ENCODE results near the gene PRKAR1A.
"Not testable (repeated sequence)": the region's sequence is repeated elsewhere in the genome, so short reads cannot be mapped to it uniquely, and the experiment has no call there.

PRKAR1A gene

DNA sequence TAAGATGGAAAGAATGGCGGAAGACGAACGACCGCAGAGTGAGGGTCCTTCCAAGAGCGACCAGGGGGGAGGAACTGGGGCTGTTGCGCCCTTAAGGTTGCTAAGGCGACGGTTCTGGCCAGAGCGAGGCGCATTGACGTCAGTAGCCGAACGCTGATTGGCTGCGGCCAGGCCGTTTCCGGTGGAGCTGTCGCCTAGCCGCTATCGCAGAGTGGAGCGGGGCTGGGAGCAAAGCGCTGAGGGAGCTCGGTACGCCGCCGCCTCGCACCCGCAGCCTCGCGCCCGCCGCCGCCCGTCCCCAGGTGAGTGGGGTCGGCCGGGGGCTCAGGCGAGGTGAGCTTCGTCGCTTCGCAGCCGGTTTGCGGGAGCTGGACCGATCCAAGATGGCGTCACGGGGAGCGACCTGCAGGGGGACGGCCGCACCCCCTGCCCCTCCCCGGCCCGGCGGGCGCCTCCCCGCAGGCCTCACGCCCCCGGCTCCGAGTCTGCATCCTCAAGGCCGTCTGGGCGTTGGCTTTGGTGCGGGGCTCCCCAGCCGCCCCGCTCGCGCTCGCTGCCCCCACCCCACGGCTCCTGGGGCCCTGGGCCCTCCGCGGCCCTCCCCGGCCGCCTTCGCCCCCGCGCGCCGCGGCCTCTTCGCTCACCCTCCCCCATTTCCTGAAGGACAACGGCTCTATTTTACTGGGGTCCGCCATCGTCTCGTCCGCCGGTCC lies at the start of gene PRKAR1A:
TSS of gene PRKAR1A (plus strand) at position 184 of the 713 bp plus-strand sequence. CDS start 2,970 bp downstream, outside the sequence.
- peak; percentile 85 to 89 for DNase-seq

DNA sequence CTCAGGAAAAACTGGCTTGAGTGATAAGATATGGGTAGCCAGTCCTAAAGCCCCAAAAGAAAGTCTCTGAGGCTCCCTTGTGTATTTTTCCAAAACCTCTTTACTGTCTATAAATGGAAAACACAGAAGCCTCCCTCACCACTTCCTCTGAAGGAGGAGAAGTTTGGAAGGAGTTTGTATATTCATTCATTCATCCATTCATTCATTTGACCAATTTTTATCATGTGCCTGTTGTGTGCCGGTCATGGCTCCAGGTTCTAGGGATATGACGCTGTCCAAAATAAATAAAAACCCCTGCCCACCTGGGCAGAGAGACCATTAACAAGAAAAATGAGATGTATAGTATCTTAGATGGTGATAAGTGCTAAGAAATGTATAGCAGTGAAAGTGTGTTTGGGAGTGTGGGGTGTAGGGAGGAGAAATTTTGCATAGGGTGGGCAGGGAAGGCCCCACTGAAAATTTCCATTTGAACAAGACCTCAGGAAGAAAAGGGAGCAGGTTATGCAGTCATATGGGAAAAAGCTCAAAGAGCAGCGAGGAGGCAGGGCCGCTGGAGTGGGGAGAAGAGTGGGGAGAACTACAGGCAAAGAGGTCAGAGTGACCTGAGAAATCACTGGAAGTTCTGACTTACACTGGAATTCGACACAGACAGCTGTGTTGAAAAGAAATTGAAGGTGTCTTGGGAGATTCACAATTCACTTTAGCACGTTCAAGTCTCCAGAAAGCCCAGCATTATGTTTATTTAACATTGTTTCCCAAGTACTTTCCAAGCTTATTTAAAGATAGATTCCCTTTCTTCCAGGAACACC lies 48.8 kb upstream of the PRKAR1A start:
- no peak for DNase-seq

GRCh38 chr17:68468334-68468733 lies 43.9 kb upstream of the PRKAR1A start:
- DNase-seq = no peak

DNA sequence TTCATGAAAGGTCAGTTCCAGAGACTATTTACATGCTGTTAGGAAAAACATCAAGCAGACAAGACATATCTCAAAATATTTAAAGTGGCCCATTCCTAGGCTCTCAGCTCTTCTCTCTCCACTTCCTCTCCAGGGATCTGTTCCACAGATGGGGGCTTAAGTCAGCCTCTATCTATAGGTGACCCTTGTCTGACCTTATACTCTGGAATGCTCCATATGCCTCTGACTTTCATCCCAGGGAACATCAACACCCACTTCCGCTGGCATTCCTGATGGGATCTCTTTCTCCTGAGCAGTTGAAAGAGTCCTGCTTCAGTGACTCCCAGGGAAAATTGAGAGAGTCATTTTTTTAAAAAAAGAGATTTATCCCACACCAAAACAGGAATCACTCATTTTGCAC lies 43.4 kb upstream of the PRKAR1A start:
- no peak for DNase-seq

- no peak for DNase-seq
These were observed 41.3 kb upstream of the PRKAR1A start for GRCh38 chr17:68470961-68471360.

- no peak for DNase-seq
These were observed 31.3 kb upstream of the PRKAR1A start for GRCh38 chr17:68480885-68481284.

DNA sequence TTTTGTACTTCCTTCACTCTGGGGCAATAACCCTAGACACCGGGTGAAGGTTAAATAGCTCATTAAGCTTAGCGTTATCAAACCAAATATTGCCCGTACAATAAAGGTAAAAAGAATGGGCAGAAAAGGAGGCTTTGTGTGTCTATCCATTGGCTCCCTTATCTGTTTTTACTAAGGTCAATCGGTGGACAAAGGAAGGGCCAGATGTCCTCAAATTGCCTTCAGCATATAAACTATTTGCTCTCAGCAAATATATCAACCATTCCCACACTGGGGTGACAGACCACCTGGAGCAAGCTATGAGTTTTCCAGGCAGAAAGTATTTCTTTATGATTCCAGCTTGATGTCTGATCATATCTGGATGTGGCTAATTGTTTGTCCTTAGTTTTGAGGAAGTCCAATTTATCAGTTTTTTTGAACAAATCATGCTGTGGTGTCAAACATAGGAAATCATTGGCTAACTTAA lies 29.6 kb upstream of the PRKAR1A start:
- DNase-seq = no peak

DNA sequence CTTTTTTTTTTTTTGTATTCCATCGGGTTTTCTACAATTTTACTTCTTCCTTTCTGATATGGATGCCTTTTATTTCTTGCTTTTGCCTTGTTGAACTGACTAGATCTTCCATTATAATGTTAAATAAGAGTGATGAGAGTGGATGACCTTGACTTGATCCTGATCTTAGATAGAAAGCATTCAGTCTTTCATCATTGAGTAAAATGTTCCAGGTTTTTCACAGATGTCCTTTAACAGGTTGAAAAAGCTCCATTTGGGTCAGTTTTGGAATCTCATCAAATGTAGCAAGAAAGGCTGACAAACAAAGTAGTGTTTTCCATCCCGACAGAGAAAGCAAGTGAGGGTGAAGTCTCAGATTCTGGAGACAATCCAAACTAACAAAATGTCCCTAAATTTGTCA lies 27.8 kb upstream of the PRKAR1A start:
- no peak for DNase-seq

DNA sequence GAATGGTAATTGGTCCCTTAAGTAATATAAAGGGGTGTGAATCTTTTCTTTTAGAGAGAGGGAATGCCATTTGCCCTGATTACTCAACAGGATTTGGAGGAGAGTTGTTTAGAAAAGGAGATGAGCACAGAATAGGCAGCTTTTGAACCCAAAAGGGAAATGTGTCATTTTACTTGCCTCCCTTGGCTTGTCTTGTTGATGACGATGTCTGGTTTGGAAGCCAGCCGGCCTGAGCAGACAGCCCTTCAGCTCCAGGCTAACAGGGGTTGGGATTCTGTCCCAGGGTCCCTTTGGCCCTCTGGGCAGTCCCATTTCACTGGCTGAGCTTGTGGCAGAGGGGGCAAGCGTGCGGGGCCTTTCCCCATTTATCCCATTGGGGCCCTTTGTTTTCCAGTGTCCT lies 22.3 kb upstream of the PRKAR1A start:
- DNase-seq = no peak

DNA sequence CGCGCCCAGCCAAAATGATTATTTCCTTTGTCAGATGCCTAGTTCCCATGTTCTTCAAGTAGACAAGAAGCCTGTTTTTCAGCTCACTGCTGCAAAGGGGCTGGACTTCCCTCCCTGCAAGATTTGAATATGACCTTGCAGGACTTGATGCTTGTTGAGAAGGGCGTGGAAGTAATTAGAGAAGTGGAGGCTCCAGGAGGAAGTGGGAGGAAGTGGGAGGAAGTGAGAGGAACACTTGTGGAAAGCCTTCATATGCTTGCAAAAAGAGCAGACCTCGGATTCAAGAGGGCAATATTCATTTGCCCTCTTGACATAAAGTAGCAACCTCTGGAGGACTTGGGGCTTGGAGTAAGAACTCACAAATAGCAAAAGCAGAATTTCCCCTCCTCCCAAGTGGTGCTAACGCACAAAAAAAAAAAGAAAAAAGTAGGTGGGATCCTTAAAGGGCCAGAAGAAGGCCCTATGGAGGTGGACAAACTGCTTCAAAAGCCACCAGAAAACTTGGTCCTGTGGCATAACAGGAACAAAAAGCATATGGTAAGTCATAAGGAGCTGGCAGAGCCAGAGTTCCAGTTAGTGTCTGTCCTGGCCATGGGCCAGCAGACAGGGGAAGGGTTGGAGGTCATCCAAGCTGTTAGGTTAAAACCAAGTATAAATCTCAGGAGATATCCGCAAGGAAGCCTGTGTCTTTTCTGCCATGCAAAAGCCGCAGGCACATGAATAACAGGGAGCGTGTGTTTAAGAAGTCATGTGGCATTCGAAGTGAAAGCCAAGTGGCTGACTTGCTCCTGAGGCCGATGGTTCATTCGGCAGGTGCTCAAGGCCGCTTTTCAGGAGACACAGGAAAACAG lies 20.6 kb upstream of the PRKAR1A start:
- DNase-seq = no peak

DNA sequence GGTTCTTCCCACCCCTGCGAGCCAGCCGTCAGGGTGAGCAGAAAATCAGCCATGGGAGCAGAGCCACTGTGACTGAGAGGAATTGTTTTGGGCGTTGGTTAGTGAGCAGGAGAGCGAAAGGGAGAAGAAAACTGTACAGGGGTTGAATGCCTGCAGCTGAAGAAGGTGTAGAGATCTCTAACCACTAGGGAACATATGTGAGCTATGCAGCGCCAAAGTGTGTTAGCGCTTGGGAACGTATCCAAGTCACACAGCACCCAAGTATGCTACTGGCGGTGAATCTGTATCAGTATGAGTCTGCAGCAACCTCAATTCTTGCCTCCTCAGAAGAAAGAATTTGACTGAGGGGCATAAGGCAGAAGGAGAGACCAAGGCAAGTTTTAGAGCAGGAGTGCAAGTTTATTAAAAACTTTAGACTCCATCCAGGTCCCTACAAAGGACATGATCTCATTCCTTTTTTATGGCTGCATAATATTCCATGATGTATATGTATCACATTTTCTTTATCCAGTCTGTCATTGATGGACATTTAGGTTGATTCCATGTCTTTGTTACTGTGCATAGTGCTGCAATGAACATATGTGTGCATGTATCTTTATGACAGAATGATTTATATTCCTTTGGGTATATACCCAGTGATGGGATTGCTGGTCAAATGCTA lies 19.7 kb upstream of the PRKAR1A start:
- not testable (repeated sequence) for DNase-seq

DNA sequence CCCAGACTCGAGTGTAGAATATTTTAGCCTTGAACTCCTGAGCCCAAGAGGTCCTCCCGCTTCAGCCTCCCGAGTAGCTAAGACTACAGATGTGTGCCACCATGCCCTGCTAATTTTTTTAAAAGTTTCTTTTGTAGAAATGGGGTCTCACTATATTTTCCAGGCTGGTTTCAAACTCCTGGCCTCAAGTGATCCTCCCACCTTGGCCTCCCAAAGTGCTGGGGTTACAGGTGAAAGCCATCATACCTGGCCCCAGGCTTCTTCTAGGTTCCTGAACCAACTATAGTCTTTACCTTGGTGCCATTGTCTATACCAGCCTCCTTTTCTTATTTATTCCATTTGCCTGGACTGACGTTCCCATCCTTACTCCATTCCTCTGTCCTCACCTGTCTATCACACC lies 17.1 kb upstream of the PRKAR1A start:
- no peak for DNase-seq

GRCh38 chr17:68497885-68498319 lies 14.3 kb upstream of the PRKAR1A start:
- no peak for DNase-seq

- DNase-seq = no peak
These were observed 13.5 kb upstream of the PRKAR1A start for GRCh38 chr17:68498479-68499326.

DNA sequence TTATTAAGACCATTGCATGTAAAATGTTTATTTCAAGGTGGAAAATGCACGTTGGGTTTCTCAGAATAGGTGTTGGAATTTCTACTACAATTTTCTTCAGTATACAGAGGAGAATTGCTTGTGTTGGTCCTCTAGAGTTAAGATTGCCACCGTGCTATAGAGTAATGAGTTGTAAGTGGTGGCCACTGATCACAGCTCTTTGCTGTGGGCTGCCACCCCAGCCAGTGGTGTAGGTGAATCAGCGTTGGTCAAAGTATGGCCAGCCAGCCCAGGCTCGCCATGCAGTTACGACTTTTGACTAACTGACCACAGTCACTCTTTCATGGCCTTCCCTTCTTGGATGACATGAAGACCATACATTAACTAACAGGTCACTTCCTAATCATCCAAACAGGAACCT lies 12.6 kb upstream of the PRKAR1A start:
- DNase-seq = no peak

- DNase-seq = no peak
These were observed 11.2 kb upstream of the PRKAR1A start for GRCh38 chr17:68501074-68501473.

DNA sequence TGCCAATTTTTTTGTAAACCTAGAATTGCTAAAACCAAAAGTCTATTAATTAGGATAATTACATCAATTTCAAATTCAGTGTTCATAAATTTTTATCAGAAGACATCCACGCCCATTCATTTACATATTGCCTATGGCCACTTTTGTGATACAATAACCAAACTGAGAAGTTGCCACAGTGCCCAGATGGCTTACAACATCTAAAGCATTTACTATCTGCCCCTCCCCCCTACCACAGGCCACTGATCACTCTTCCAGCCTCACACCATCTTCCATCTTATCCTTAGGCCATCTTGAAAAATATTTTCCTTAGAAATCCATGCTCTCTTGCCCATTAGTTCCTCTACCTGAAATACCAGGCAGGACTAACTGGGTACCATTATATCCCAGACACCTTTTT lies 6.3 kb upstream of the PRKAR1A start:
- no peak for DNase-seq

DNA sequence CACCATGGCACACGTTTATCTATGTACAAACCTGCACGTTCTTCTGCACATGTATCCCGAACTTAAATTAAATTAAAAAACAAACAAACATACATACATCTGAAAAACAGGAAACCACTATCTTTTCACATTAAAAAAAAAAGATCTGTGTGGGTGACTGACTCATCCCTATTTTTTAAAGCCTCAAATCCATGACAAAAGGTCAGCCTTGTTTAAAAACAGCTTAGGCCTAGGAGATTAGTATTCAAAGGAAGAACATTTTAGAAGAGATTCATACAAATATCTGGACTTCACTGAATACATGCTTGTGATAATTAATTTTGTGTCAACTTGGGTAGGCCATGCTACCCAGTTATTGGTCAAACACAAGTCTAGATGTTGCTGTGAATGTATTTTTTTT lies 4.7 kb upstream of the PRKAR1A start:
- DNase-seq = no peak

GRCh38 chr17:68509141-68510057 lies 2.8 kb upstream of the PRKAR1A start:
- no peak for DNase-seq

DNA sequence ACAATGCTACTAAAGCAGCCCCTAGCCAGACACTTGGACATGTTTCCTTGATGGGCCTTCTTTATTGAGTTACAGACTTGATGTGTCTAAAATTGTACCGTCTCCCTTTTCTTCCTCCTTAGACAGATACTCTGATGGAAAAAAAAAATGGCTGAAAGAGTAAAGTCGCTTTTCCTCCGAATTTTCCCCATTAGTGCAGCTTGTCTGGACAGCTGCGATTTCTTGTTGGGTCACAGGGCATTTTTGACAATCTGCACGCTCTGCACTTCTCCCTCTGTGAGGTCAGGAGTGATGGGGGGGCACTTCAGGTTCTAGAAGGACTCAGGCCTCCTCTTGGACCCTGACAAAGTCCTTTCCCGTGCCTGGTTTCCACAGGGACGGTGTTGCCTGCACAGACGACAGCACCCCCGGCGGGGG lies 968 bp upstream of the PRKAR1A start:
- no peak for DNase-seq
